A549 (cell line): ENCODE measurements around the gene ATP1B4. TPM values are rescaled to one million over a fixed set of nuclear protein-coding genes. Genes with fewer than 3 reads are reported as not detected.
A peak's percentile ranks its signal among the peaks of the same experiment; 100 is the strongest.

Experiments used
- ATAC-seq, 2 experiments: fragments of 200-7000 bp in 1 of 2; fragments of >200 bp in 1 of 2; cut with Nextera tagmentation in 1 of 2; cut with Tn5 transposase in 1 of 2; 3 replicates each; pipeline versions ENCODE4 v1.8.0 to v1.9.1; 2018 to 2020; ENCODE audit warnings: mild to moderate bottlenecking in 1 of 2, moderate library complexity in 1 of 2
- CTCF ChIA-PET: fragments of 300-600 bp; sonication (Branson Sonifier 250); formaldehyde crosslinking; extraction: SDS; loops from one replicate; lab custom pipeline; 2021; ENCODE audit warnings: antibody characterized with exemption, inconsistent platforms; lab: Yijun Ruan, JAX
- POLR2A ChIA-PET: fragments of 350-600 bp; formaldehyde crosslinking; extraction: SDS; loops from one replicate; lab custom pipeline; 2021; ENCODE audit warnings: antibody characterized with exemption, inconsistent platforms; lab: Yijun Ruan, JAX
- DNase-seq, 2 experiments: peaks; one replicate each; pipeline versions ENCODE4 v3.0.0 to v3.0.0-alpha.2; 2011 to 2016; ENCODE audit warnings: low read depth in 1 of 2, low spot score in 1 of 2
- FAIRE-seq: peaks from 2 replicates; lab custom pipeline; 2011; peaks lifted over from hg19 to GRCh38; lab: Jason Lieb, UNC
- H3K27ac ChIP-seq, 2 experiments: fragments of >200 bp; sonication (Bioruptor Twin); formaldehyde crosslinking; 3 replicates each; pipeline ENCODE4 v1.5.1; 2016 to 2017
- H3K4me1 ChIP-seq: fragments of >200 bp; sonication (Bioruptor Twin); formaldehyde crosslinking; 3 replicates; pipeline ENCODE4 v1.6.1; 2016
- H3K4me2 ChIP-seq: fragments of >200 bp; sonication (Bioruptor Twin); formaldehyde crosslinking; 3 replicates; pipeline ENCODE4 v1.6.1; 2016
- H3K4me3 ChIP-seq: fragments of >200 bp; sonication (Bioruptor Twin); formaldehyde crosslinking; 3 replicates; pipeline ENCODE4 v1.5.1; 2016
- H3K9me3 ChIP-seq: fragments of >200 bp; sonication (Bioruptor Twin); formaldehyde crosslinking; 3 replicates; pipeline ENCODE4 v1.6.1; 2016
- ATOH8 ChIP-seq: fragments of 250-450 bp; sonication (Bioruptor Pico); IDR thresholded peaks from 2 replicates; pipeline ENCODE4 v1.5.0; 2020; ENCODE audit warnings: low read depth, mild to moderate bottlenecking, moderate library complexity
- BHLHE40 ChIP-seq: IDR thresholded peaks from 2 replicates; pipeline ENCODE4 v1.6.1; 2012; ENCODE audit warnings: low read depth, low read length, inconsistent platforms
- CBX8 ChIP-seq: fragments of 200-600 bp; sonication (generic); IDR thresholded peaks from 2 replicates; pipeline ENCODE4 v1.6.1; 2016
- EP300 ChIP-seq, 2 experiments: fragments of >200 bp; sonication (Bioruptor Twin); formaldehyde crosslinking; IDR thresholded peaks; 2 replicates in 1 of 2; 3 replicates in 1 of 2; pipeline ENCODE4 v1.6.1; 2016 to 2017
- ESRRA ChIP-seq: fragments of 150-350 bp; IDR thresholded peaks from 2 replicates; pipeline ENCODE4 v1.6.1; 2014; ENCODE audit warnings: mild to moderate bottlenecking, low read length, borderline replicate concordance
- FOSB ChIP-seq: fragments of 250-450 bp; sonication (Bioruptor Pico); IDR thresholded peaks from 2 replicates; pipeline ENCODE4 v1.5.0; 2020; ENCODE audit warnings: mild to moderate bottlenecking, moderate library complexity
- FOSL2 ChIP-seq, 2 experiments: fragments of 450-650 bp in 1 of 2; fragments of >200 bp in 1 of 2; sonication (Bioruptor Twin) in 1 of 2; formaldehyde crosslinking; IDR thresholded peaks; 2 replicates each; pipeline versions ENCODE4 v1.5.0 to v1.6.1; 2016 to 2020; ENCODE audit warnings: mild to moderate bottlenecking in 1 of 2, moderate library complexity in 1 of 2
- GATA3 ChIP-seq: IDR thresholded peaks from 2 replicates; pipeline ENCODE4 v1.6.1; 2012; ENCODE audit warnings: borderline replicate concordance
- HDAC2 ChIP-seq: fragments of 200-600 bp; sonication (generic); IDR thresholded peaks from 2 replicates; pipeline ENCODE4 v1.6.1; 2016
- HES2 ChIP-seq: fragments of >200 bp; sonication (Bioruptor Twin); formaldehyde crosslinking; IDR thresholded peaks from 2 replicates; pipeline ENCODE4 v1.6.1; 2016
- HEYL ChIP-seq: fragments of 250-450 bp; sonication (Bioruptor Pico); IDR thresholded peaks from 2 replicates; pipeline ENCODE4 v1.8.0; 2021; ENCODE audit warnings: mild to moderate bottlenecking, moderate library complexity
- HMGXB4 ChIP-seq: fragments of 250-450 bp; sonication (Bioruptor Pico); IDR thresholded peaks from 2 replicates; pipeline ENCODE4 v1.5.0; 2021; ENCODE audit warnings: mild to moderate bottlenecking, moderate library complexity, borderline replicate concordance
- HOXB13 ChIP-seq: fragments of 250-450 bp; sonication (Bioruptor Pico); IDR thresholded peaks from 2 replicates; pipeline ENCODE4 v1.5.0; 2020; ENCODE audit warnings: low read depth, mild to moderate bottlenecking, moderate library complexity
- HOXB5 ChIP-seq: fragments of 250-450 bp; sonication (Bioruptor Pico); IDR thresholded peaks from 2 replicates; pipeline ENCODE4 v1.5.0; 2020; ENCODE audit warnings: mild to moderate bottlenecking, moderate library complexity
- JUN ChIP-seq, 2 experiments: fragments of >200 bp; sonication (Bioruptor Twin); formaldehyde crosslinking; IDR thresholded peaks; 2 replicates in 1 of 2; 3 replicates in 1 of 2; pipeline ENCODE4 v1.6.1; 2016 to 2017
- KDM5A ChIP-seq: fragments of 200-600 bp; sonication (generic); IDR thresholded peaks from 2 replicates; pipeline ENCODE4 v1.6.1; 2016; ENCODE audit warnings: antibody characterized with exemption, mild to moderate bottlenecking
- MAFK ChIP-seq: fragments of 450-650 bp; IDR thresholded peaks from 2 replicates; pipeline ENCODE4 v1.6.1; 2014; ENCODE audit not compliant: partially characterized antibody
- MAZ ChIP-seq: fragments of 150-350 bp; IDR thresholded peaks from 2 replicates; pipeline ENCODE4 v1.6.1; 2014; ENCODE audit warnings: antibody characterized with exemption, low read depth, low read length, borderline replicate concordance
- NFE2L2 ChIP-seq: fragments of 150-350 bp; conservative IDR thresholded peaks from 2 replicates; pipeline ENCODE4 v1.6.1; 2014; ENCODE audit warnings: low read length
- NPAS2 ChIP-seq: fragments of 250-450 bp; sonication (Bioruptor Pico); IDR thresholded peaks from 2 replicates; pipeline ENCODE4 v1.8.0; 2022; ENCODE audit warnings: mild to moderate bottlenecking, moderate library complexity, borderline replicate concordance
- NR3C1 ChIP-seq: fragments of >200 bp; sonication (Bioruptor Twin); formaldehyde crosslinking; IDR thresholded peaks from 3 replicates; pipeline ENCODE4 v1.6.1; 2017
- PHF8 ChIP-seq: fragments of 200-600 bp; sonication (generic); IDR thresholded peaks from 2 replicates; pipeline ENCODE4 v1.6.1; 2016; ENCODE audit warnings: low read depth, mild to moderate bottlenecking, antibody characterized with exemption, moderate library complexity, borderline replicate concordance
- POLR2A ChIP-seq: IDR thresholded peaks from 2 replicates; pipeline ENCODE4 v1.6.1; 2012; ENCODE audit warnings: mild to moderate bottlenecking, low read length
- RAD21 ChIP-seq, 2 experiments: fragments of >200 bp in 1 of 2; sonication (Bioruptor Twin) in 1 of 2; formaldehyde crosslinking in 1 of 2; IDR thresholded peaks in 1 of 2; conservative IDR thresholded peaks in 1 of 2; 2 replicates in 1 of 2; 3 replicates in 1 of 2; pipeline ENCODE4 v1.6.1; 2012 to 2018; ENCODE audit warnings: inconsistent platforms in 1 of 2
- RARB ChIP-seq: fragments of 250-450 bp; sonication (Bioruptor Pico); IDR thresholded peaks from 2 replicates; pipeline ENCODE4 v1.8.0; 2021; ENCODE audit warnings: mild to moderate bottlenecking, moderate library complexity
- REST ChIP-seq: fragments of 200-600 bp; sonication (generic); IDR thresholded peaks from 2 replicates; pipeline ENCODE4 v1.6.1; 2016; ENCODE audit warnings: antibody characterized with exemption, mild to moderate bottlenecking, moderate library complexity
- RFX5 ChIP-seq: fragments of 450-650 bp; IDR thresholded peaks from 2 replicates; pipeline ENCODE4 v1.7.1; 2014; ENCODE audit warnings: antibody characterized with exemption, mild to moderate bottlenecking, moderate library complexity
- SMC3 ChIP-seq: fragments of >200 bp; sonication (Bioruptor Twin); formaldehyde crosslinking; IDR thresholded peaks from 3 replicates; pipeline ENCODE4 v1.6.1; 2018; ENCODE audit warnings: inconsistent platforms
- SREBF2 ChIP-seq: fragments of 450-650 bp; IDR thresholded peaks from 2 replicates; pipeline ENCODE4 v1.6.1; 2014; ENCODE audit warnings: mild to moderate bottlenecking, moderate library complexity
- TP53 ChIP-seq: fragments of 250-450 bp; sonication (Bioruptor Pico); IDR thresholded peaks from 2 replicates; pipeline ENCODE4 v1.5.0; 2021; ENCODE audit warnings: mild to moderate bottlenecking, moderate library complexity
- ZC3H11A ChIP-seq: fragments of 450-650 bp; IDR thresholded peaks from 2 replicates; pipeline ENCODE4 v1.6.1; 2014; ENCODE audit warnings: antibody characterized with exemption, mild to moderate bottlenecking
- WGBS: methylation state at CpG from one replicate; pipeline ENCODE4 v1.1.6; 2017; ENCODE audit errors: missing lambda C conversion rate; 5-methylcytosine and 5-hydroxymethylcytosine counted together
- polyA plus RNA-seq, 4 experiments: library from polyadenylated mRNA; depleted of rRNA in 3 of 4; stranded (reverse); fragments of >200 nt; fragmentation: RNase III in 1 of 4; extraction: RNeasy Plus Mini Kit Qiagen cat#74134 plus additional on column Dnase treatment in 1 of 4; gene quantifications; 2 replicates in 3 of 4; 3 replicates in 1 of 4; pipeline ENCODE4 v1.2.3, GENCODE V29; 2011 to 2017
- TF ChIP-seq, protein P1 (sequence below): fragments of 450-650 bp; IDR thresholded peaks from 2 replicates; pipeline ENCODE4 v1.6.1; 2014; ENCODE audit warnings: antibody characterized with exemption
- TF ChIP-seq, protein P2 (sequence below): IDR thresholded peaks from 2 replicates; pipeline ENCODE4 v1.6.1; 2012

ATP1B4 gene
- polyA plus RNA-seq, 2 of the 4 experiments (the other 2 are of a cell fraction) = not detected

- Histone ChIP-seq H3K9me3 (no peaks in the 10 kb centered on the region), H3K4me2 (no peak overlapping the region), H3K4me3 (no peak overlapping the region), H3K27ac (no peak overlapping the region), H3K4me1 (no peaks in the 10 kb centered on the region)
- ChIA-PET POLR2A (no interaction called here), CTCF (no interaction called here)
- no peak for DNase-seq
- TF ChIP-seq NR3C1 (no peak), RFX5 (no peak), GATA3 (no peak), TP53 (CRISPR knock-in tag) (no peak), REST (no peak), HES2 (no peak), RARB (CRISPR knock-in tag) (no peak), POLR2A (no peak), MAFK (no peak), SMC3 (no peak), HDAC2 (no peak), FOSB (CRISPR knock-in tag) (no peak), CBX8 (no peak), FOSL2 (IDR thresholded peaks at IDR 0.05) (no peak), FOSL2 (CRISPR knock-in tag; IDR thresholded peaks at IDR 0.05) (no peak), SREBF2 (no peak), PHF8 (no peak), HMGXB4 (CRISPR knock-in tag) (no peak), MAZ (no peak), RAD21 (conservative IDR thresholded peaks at IDR 0.05 in 1 of 2, IDR thresholded peaks at IDR 0.05 in 1 of 2) (no peak), HOXB13 (CRISPR knock-in tag) (no peak)
- no peak for ATAC-seq
- FAIRE-seq = no peak
- WGBS = 27% methylated on average over 5 of the region's 5 CpGs
These were observed 44.7 kb downstream of the ATP1B4 start for GRCh38 chrX:120406638-120407037.

DNA sequence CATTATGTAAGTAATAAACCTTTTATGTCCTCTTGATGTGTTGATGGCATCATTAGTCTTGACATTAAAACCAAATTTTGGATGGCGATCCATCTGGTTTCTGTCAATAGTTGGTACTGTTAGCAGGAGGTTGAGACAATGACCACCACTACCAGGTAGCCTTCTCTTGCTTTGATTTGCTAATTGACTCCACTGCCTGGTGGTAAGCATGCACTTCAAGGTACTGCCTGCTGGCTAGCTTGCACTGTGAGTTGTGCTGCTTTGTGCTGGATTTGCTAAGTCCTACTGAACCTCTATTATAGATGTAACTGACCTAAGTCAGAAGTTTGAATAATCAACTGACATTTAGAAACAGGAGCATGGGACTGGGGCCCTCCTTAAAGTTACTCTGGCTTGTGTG is 46.3 kb downstream of the ATP1B4 start:
- FAIRE-seq = peak; percentile 68
- H3K4me1 ChIP-seq = no peaks in the 10 kb centered on the region
- no peak overlapping the region for H3K27ac ChIP-seq
- DNase-seq = no peak
- ChIA-PET POLR2A (no interaction called here), CTCF (no interaction called here)
- ATAC-seq = no peak
- no peak overlapping the region for H3K4me3 ChIP-seq
- H3K9me3 ChIP-seq = no peaks in the 10 kb centered on the region
- no peak overlapping the region for H3K4me2 ChIP-seq
- WGBS = 62% methylated on average over 1 of the region's 1 CpG
- TF ChIP-seq, protein P1, sequence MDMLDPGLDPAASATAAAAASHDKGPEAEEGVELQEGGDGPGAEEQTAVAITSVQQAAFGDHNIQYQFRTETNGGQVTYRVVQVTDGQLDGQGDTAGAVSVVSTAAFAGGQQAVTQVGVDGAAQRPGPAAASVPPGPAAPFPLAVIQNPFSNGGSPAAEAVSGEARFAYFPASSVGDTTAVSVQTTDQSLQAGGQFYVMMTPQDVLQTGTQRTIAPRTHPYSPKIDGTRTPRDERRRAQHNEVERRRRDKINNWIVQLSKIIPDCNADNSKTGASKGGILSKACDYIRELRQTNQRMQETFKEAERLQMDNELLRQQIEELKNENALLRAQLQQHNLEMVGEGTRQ = no peak
- no peak for TF ChIP-seq HOXB13 (CRISPR knock-in tag)
- TF ChIP-seq NPAS2 (CRISPR knock-in tag) = no peak
- TF ChIP-seq HOXB5 (CRISPR knock-in tag) = no peak
- no peak for TF ChIP-seq ZC3H11A
- no peak for TF ChIP-seq ESRRA
- no peak for TF ChIP-seq EP300 (IDR thresholded peaks at IDR 0.05)
- no peak for TF ChIP-seq BHLHE40
- no peak for TF ChIP-seq FOSB (CRISPR knock-in tag)
- TF ChIP-seq HEYL (CRISPR knock-in tag) = no peak
- TF ChIP-seq TP53 (CRISPR knock-in tag) = no peak
- TF ChIP-seq, protein P2, sequence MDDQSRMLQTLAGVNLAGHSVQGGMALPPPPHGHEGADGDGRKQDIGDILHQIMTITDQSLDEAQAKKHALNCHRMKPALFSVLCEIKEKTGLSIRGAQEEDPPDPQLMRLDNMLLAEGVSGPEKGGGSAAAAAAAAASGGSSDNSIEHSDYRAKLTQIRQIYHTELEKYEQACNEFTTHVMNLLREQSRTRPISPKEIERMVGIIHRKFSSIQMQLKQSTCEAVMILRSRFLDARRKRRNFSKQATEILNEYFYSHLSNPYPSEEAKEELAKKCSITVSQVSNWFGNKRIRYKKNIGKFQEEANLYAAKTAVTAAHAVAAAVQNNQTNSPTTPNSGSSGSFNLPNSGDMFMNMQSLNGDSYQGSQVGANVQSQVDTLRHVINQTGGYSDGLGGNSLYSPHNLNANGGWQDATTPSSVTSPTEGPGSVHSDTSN = no peak
- TF ChIP-seq NFE2L2 = no peak
- no peak for TF ChIP-seq ATOH8 (CRISPR knock-in tag)
- TF ChIP-seq KDM5A = no peak
- TF ChIP-seq JUN (IDR thresholded peaks at IDR 0.05) = no peak
